HCT116 (cell line): ENCODE results near the gene NLN. TPM values are rescaled to one million over a fixed set of nuclear protein-coding genes. Genes with fewer than 3 reads are reported as not detected.

Experiments used
- ATAC-seq: fragments of 200-7000 bp; cut with Tn5 transposase; 2 replicates; pipeline ENCODE4 v1.9.1; 2020; ENCODE audit warnings: mild to moderate bottlenecking, moderate library complexity
- BruUV-seq: library from RNA; stranded (reverse); fragments of 400-500 nt; replicated peaks from 2 replicates; lab custom pipeline; 2021; lab: Mats Ljungman, UMichigan
- CTCF ChIA-PET: fragments of 300-600 bp; sonication (Branson Sonifier 250); formaldehyde crosslinking; loops from one replicate; lab custom pipeline; 2021; ENCODE audit warnings: antibody characterized with exemption; lab: Charles Lee
- POLR2A ChIA-PET: fragments of 300-600, 350-600 bp; sonication (Branson Sonifier 250); formaldehyde crosslinking; loops from one replicate; lab custom pipeline; 2021; ENCODE audit warnings: antibody characterized with exemption; lab: Charles Lee
- RAD21 ChIA-PET, 2 experiments: fragments of 300-600 bp; sonication (Branson Sonifier 250); formaldehyde crosslinking; loops; one replicate each; lab custom pipeline; 2023; ENCODE audit warnings: low total read pairs in 2 of 2; ENCODE audit not compliant: uncharacterized antibody in 2 of 2, unreplicated experiment in 2 of 2, low non-redundant PET in 1 of 2; lab: Charles Lee
- DNase-seq: peaks from one replicate; pipeline ENCODE4 v3.0.0-alpha.2; 2010; ENCODE audit warnings: low read depth, low spot score
- H2AFZ ChIP-seq: fragments of 200-600 bp; shearing (Covaris generic), sonication (generic); 2 replicates; pipeline ENCODE4 v1.6.1; 2017; ENCODE audit warnings: low read depth, mixed run types, mixed read lengths, antibody characterized with exemption, low read length; ENCODE audit not compliant: poor library complexity, severe bottlenecking
- H3K27ac ChIP-seq: 2 replicates; pipeline ENCODE4 v1.5.1; 2012; ENCODE audit warnings: low read depth, low read length
- H3K27me3 ChIP-seq: fragments of 200-600 bp; sonication (generic); 2 replicates; pipeline ENCODE4 v1.6.1; 2016; ENCODE audit warnings: mixed run types, low read length, mixed read lengths; ENCODE audit not compliant: insufficient read depth
- H3K36me3 ChIP-seq, 2 experiments: fragments of 200-500 bp in 1 of 2; fragments of 200-600 bp in 1 of 2; sonication (Bioruptor generic) in 1 of 2; sonication (generic) in 1 of 2; 2 replicates each; pipeline versions ENCODE4 v1.5.1 to v1.6.1; 2014 to 2016; ENCODE audit warnings: low read length in 2 of 2, inconsistent platforms in 1 of 2, mixed read lengths in 1 of 2, mixed run types in 1 of 2; ENCODE audit not compliant: insufficient read depth in 2 of 2, control insufficient read depth in 1 of 2
- H3K4me1 ChIP-seq, 2 experiments: fragments of 200-600 bp in 1 of 2; sonication (generic) in 1 of 2; 2 replicates each; pipeline versions ENCODE4 v1.5.1 to v1.6.1; 2012 to 2017; ENCODE audit warnings: low read length in 2 of 2, inconsistent platforms in 1 of 2, mild to moderate bottlenecking in 1 of 2, mixed read lengths in 1 of 2, mixed run types in 1 of 2, moderate library complexity in 1 of 2; ENCODE audit not compliant: insufficient read depth in 2 of 2, control insufficient read depth in 1 of 2
- H3K4me2 ChIP-seq: fragments of 200-600 bp; sonication (generic); 2 replicates; pipeline ENCODE4 v1.6.1; 2017; ENCODE audit warnings: mixed run types, low read length, mixed read lengths
- H3K4me3 ChIP-seq, 2 experiments: fragments of 200-600 bp in 1 of 2; sonication (generic) in 1 of 2; replicated peaks in 1 of 2; 2 replicates each; pipeline ENCODE4 v1.5.1; 2011 to 2016; ENCODE audit warnings: low read length in 2 of 2, control low read depth in 1 of 2, low read depth in 1 of 2, mild to moderate bottlenecking in 1 of 2, mixed read lengths in 1 of 2, mixed run types in 1 of 2
- H3K79me2 ChIP-seq: fragments of 200-600 bp; sonication (generic); 2 replicates; pipeline ENCODE4 v1.6.1; 2017; ENCODE audit warnings: mild to moderate bottlenecking, mixed run types, low read length, moderate library complexity, mixed read lengths; ENCODE audit not compliant: insufficient read depth
- H3K9ac ChIP-seq: fragments of 200-600 bp; sonication (generic); 2 replicates; pipeline ENCODE4 v1.6.1; 2016; ENCODE audit warnings: low read length, mixed read lengths
- H3K9me2 ChIP-seq: fragments of 200-600 bp; sonication (generic), shearing (Covaris generic); 2 replicates; pipeline ENCODE4 v1.6.1; 2017; ENCODE audit warnings: mixed run types, mild to moderate bottlenecking, moderate library complexity; ENCODE audit not compliant: insufficient read depth
- H3K9me3 ChIP-seq, 2 experiments: fragments of 200-500 bp in 1 of 2; fragments of 200-600 bp in 1 of 2; sonication (Bioruptor generic) in 1 of 2; sonication (generic) in 1 of 2; 2 replicates each; pipeline ENCODE4 v1.6.1; 2014 to 2017; ENCODE audit warnings: low read length in 2 of 2, mixed read lengths in 2 of 2, inconsistent platforms in 1 of 2, low read depth in 1 of 2, mild to moderate bottlenecking in 1 of 2, mixed run types in 1 of 2, moderate library complexity in 1 of 2; ENCODE audit not compliant: control insufficient read depth in 1 of 2, insufficient read depth in 1 of 2
- H4K20me1 ChIP-seq: fragments of 200-600 bp; sonication (generic), shearing (Covaris generic); 2 replicates; pipeline ENCODE4 v1.6.1; 2017; ENCODE audit warnings: mixed run types, mild to moderate bottlenecking, moderate library complexity; ENCODE audit not compliant: insufficient read depth
- ATF3 ChIP-seq: IDR thresholded peaks from 2 replicates; pipeline ENCODE4 v1.6.1; 2012
- CBX3 ChIP-seq: IDR thresholded peaks from 2 replicates; pipeline ENCODE4 v1.6.1; 2012; ENCODE audit warnings: low read depth
- CEBPB ChIP-seq: IDR thresholded peaks from 2 replicates; pipeline ENCODE4 v1.6.1; 2012; ENCODE audit warnings: low read depth
- ELF1 ChIP-seq: IDR thresholded peaks from 2 replicates; pipeline ENCODE4 v1.6.1; 2012; ENCODE audit warnings: low read depth, borderline replicate concordance
- EZH2 ChIP-seq: fragments of 200-600 bp; sonication (generic); IDR thresholded peaks from 2 replicates; pipeline ENCODE4 v1.6.1; 2017; ENCODE audit warnings: antibody characterized with exemption, mixed run types
- POLR2AphosphoS5 ChIP-seq: IDR thresholded peaks from 2 replicates; pipeline ENCODE4 v1.6.1; 2011; ENCODE audit warnings: mild to moderate bottlenecking, low read depth, low read length, moderate library complexity
- RAD21 ChIP-seq: IDR thresholded peaks from 2 replicates; pipeline ENCODE4 v1.6.1; 2012; ENCODE audit warnings: low read depth, mild to moderate bottlenecking
- REST ChIP-seq: IDR thresholded peaks from 2 replicates; pipeline ENCODE4 v1.6.1; 2012; ENCODE audit warnings: low read depth
- SIN3A ChIP-seq: IDR thresholded peaks from 2 replicates; pipeline ENCODE4 v1.6.1; 2012; ENCODE audit warnings: low read depth
- SP1 ChIP-seq: IDR thresholded peaks from 2 replicates; pipeline ENCODE4 v1.6.1; 2012; ENCODE audit warnings: low read depth
- SRF ChIP-seq: IDR thresholded peaks from 2 replicates; pipeline ENCODE4 v1.6.1; 2012; ENCODE audit warnings: low read depth
- TCF7L2 ChIP-seq: IDR thresholded peaks from 2 replicates; pipeline ENCODE4 v1.7.0; 2011; ENCODE audit warnings: borderline replicate concordance, inconsistent platforms; ENCODE audit not compliant: insufficient read depth, insufficient read length; ENCODE audit errors: extremely low read depth
- YY1 ChIP-seq: IDR thresholded peaks from 2 replicates; pipeline ENCODE4 v1.6.1; 2011; ENCODE audit warnings: low read length, low read depth, moderate library complexity, mild to moderate bottlenecking; ENCODE audit not compliant: insufficient replicate concordance; ENCODE audit errors: extremely low read depth
- ZFX ChIP-seq: fragments of 450-650 bp; IDR thresholded peaks from 2 replicates; pipeline ENCODE4 v1.6.1; 2017
- intact Hi-C: fragments of 100-400 bp; cut with micrococcal nuclease; formaldehyde crosslinking; loops from 2 replicates; pipeline ENCODE4 v1.10.0; 2022
- total RNA-seq: library from RNA; stranded (reverse); gene quantifications from one replicate; pipeline ENCODE4 v1.2.1, GENCODE V29; 2021; ENCODE audit not compliant: unreplicated experiment
- TF ChIP-seq, protein P1 (sequence below), 3 experiments: fragments of 200-600 bp in 1 of 3; sonication (generic) in 1 of 3; IDR thresholded peaks in 2 of 3; conservative IDR thresholded peaks in 1 of 3; 2 replicates each; pipeline ENCODE4 v1.5.1; 2012 to 2017; ENCODE audit warnings: low read depth in 2 of 3, low read length in 2 of 3, antibody characterized with exemption in 1 of 3, borderline replicate concordance in 1 of 3, control low read depth in 1 of 3, mild to moderate bottlenecking in 1 of 3, mixed read lengths in 1 of 3, mixed run types in 1 of 3, moderate library complexity in 1 of 3; ENCODE audit not compliant: insufficient read depth in 1 of 3
- TF ChIP-seq, protein P2 (sequence below): IDR thresholded peaks from 2 replicates; pipeline ENCODE4 v1.6.1; 2011; ENCODE audit warnings: mild to moderate bottlenecking, low read length, moderate library complexity; ENCODE audit not compliant: insufficient replicate concordance; ENCODE audit errors: extremely low read depth

Gene NLN
- total RNA-seq, 1 experiment from 2014 or later = 67.6 TPM

DNA sequence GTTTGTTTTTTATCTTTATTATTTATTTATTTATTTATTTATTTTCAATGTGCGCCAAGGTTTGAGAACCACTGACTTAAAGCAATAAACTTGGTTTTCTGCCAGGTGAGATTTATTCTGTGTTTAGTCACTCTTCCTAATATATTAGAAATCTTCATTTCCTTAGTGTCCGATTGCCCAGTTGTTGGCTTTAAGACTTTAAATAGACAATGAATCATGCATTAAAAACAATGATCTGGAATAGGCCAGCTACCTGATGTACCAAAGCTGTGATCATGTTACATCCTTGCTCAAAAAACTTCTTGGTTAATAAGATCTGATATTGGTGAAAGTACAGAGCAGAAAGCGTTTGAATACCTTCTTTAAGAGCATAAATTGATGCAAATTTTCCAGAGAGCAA, 152.2 kb downstream of the NLN start (continued):
- TF ChIP-seq TCF7L2 (no peak), EZH2 (no peak)
- TF ChIP-seq, all 23 proteins: peak for 3

- no peak for TF ChIP-seq ELF1
- TF ChIP-seq YY1 = no peak
- TF ChIP-seq SP1 = no peak
- TF ChIP-seq SRF = no peak
- TF ChIP-seq RAD21 = no peak
- TF ChIP-seq POLR2AphosphoS5 = no peak
- TF ChIP-seq, protein P1, sequence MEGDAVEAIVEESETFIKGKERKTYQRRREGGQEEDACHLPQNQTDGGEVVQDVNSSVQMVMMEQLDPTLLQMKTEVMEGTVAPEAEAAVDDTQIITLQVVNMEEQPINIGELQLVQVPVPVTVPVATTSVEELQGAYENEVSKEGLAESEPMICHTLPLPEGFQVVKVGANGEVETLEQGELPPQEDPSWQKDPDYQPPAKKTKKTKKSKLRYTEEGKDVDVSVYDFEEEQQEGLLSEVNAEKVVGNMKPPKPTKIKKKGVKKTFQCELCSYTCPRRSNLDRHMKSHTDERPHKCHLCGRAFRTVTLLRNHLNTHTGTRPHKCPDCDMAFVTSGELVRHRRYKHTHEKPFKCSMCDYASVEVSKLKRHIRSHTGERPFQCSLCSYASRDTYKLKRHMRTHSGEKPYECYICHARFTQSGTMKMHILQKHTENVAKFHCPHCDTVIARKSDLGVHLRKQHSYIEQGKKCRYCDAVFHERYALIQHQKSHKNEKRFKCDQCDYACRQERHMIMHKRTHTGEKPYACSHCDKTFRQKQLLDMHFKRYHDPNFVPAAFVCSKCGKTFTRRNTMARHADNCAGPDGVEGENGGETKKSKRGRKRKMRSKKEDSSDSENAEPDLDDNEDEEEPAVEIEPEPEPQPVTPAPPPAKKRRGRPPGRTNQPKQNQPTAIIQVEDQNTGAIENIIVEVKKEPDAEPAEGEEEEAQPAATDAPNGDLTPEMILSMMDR (IDR thresholded peaks at IDR 0.05 in 2 of 3, conservative IDR thresholded peaks at IDR 0.05 in 1 of 3; ENCODE audit: borderline replicate concordance in 1 of 3, insufficient read depth in 1 of 3, low read depth in 2 of 3, low read length in 2 of 3) = no peak
- no peak for TF ChIP-seq CBX3
- no peak for TF ChIP-seq REST
- TF ChIP-seq ATF3 = no peak
- TF ChIP-seq SIN3A = no peak
- TF ChIP-seq, protein P2, sequence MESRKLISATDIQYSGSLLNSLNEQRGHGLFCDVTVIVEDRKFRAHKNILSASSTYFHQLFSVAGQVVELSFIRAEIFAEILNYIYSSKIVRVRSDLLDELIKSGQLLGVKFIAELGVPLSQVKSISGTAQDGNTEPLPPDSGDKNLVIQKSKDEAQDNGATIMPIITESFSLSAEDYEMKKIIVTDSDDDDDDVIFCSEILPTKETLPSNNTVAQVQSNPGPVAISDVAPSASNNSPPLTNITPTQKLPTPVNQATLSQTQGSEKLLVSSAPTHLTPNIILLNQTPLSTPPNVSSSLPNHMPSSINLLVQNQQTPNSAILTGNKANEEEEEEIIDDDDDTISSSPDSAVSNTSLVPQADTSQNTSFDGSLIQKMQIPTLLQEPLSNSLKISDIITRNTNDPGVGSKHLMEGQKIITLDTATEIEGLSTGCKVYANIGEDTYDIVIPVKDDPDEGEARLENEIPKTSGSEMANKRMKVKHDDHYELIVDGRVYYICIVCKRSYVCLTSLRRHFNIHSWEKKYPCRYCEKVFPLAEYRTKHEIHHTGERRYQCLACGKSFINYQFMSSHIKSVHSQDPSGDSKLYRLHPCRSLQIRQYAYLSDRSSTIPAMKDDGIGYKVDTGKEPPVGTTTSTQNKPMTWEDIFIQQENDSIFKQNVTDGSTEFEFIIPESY = no peak
- TF ChIP-seq CEBPB = no peak
- TF ChIP-seq ZFX = no peak
- Histone ChIP-seq H3K9me3 (no peaks in the 10 kb centered on the region), H3K9me2 (no peaks in the 10 kb centered on the region; the same call in 1 of the 2 replicates), H3K36me3 (no peaks in the 10 kb centered on the region), H3K27ac (no peak overlapping the region), H3K9ac (no peak overlapping the region), H2AFZ (no peak overlapping the region), H3K79me2 (no peaks in the 10 kb centered on the region), H3K27me3 (no peaks in the 10 kb centered on the region), H3K4me2 (no peak overlapping the region), H3K4me1 (peaks cover 7 to 45% of the 10 kb centered on the region in 2 experiments), H3K4me3 (no peak overlapping the region), H4K20me1 (no peaks in the 10 kb centered on the region)
- ChIA-PET POLR2A (no interaction called here), CTCF (no interaction called here), RAD21 (no interaction called here)
- BruUV-seq = no TSS peak
- ATAC-seq (no peak), DNase-seq (no peak)
- intact Hi-C loops = no loop called here
Measured at GRCh38 chr5:65876496-65876895, 154.5 kb downstream of the NLN start.
